Sigmoid colon (tissue), 7 donors: Measurements from ENCODE around the gene MAML3. TPM values are rescaled to one million over a fixed set of nuclear protein-coding genes. Genes with fewer than 3 reads are reported as not detected.
A peak's percentile ranks its signal among the peaks of the same experiment; 100 is the strongest.

ENCODE experiments used
- DNase-seq: peaks from one replicate; pipeline ENCODE4 v3.0.0-alpha.2; 2019
- H3K27ac ChIP-seq, 4 donors: fragments of 200-600 bp; sonication (generic); one replicate each; pipeline ENCODE4 v1.5.1; 2016 to 2019; ENCODE audit warnings: mild to moderate bottlenecking in 1 of 4
- H3K27me3 ChIP-seq, 3 donors: fragments of 200-600 bp; sonication (generic); one replicate each; pipeline ENCODE4 v1.5.1; 2019; ENCODE audit warnings: mild to moderate bottlenecking in 1 of 3
- H3K36me3 ChIP-seq, 4 donors: fragments of 200-600 bp; sonication (generic); one replicate each; pipeline ENCODE4 v1.5.1; 2016 to 2019
- H3K4me1 ChIP-seq, 4 donors: fragments of 200-600 bp; sonication (generic); one replicate each; pipeline ENCODE4 v1.5.1; 2017 to 2019
- H3K4me3 ChIP-seq, 4 donors: fragments of 200-600 bp; sonication (generic); one replicate each; pipeline ENCODE4 v1.5.1; 2017 to 2019; ENCODE audit warnings: mild to moderate bottlenecking in 2 of 4, moderate library complexity in 1 of 4
- H3K9me3 ChIP-seq, 4 donors: fragments of 200-600 bp in 3 of 4; sonication (generic) in 3 of 4; one replicate each; pipeline versions ENCODE4 v1.5.1 to v1.6.1; 2013 to 2019
- EP300 ChIP-seq, 4 donors: sonication (generic); formaldehyde crosslinking; IDR thresholded peaks; one replicate each; pipeline ENCODE4 v1.6.1; 2017; ENCODE audit warnings: antibody characterized with exemption in 4 of 4
- POLR2A ChIP-seq, 2 donors: fragments of 450-650 bp; IDR thresholded peaks; one replicate each; pipeline ENCODE4 v1.6.1; 2016; ENCODE audit warnings: antibody characterized with exemption in 2 of 2, mild to moderate bottlenecking in 2 of 2, moderate library complexity in 2 of 2
- POLR2AphosphoS5 ChIP-seq, 4 donors: sonication (generic); formaldehyde crosslinking; IDR thresholded peaks; one replicate each; pipeline ENCODE4 v1.6.1; 2017; ENCODE audit warnings: antibody characterized with exemption in 4 of 4
- WGBS, 2 donors: extraction: QIAGEN DNeasy Blood & Tissue Kit; methylation state at CpG; one replicate each; pipeline ENCODE4 v1.1.7; 2013; 5-methylcytosine and 5-hydroxymethylcytosine counted together
- intact Hi-C: fragments of 100-400 bp; cut with DNase I; formaldehyde crosslinking; loops from one replicate; pipeline ENCODE4 v1.15.1; 2023
- polyA plus RNA-seq, 3 donors: library from polyadenylated mRNA; stranded (reverse); fragments of 200-250 nt; gene quantifications; one replicate each; pipeline ENCODE4 v1.2.3, GENCODE V29; 2013
- total RNA-seq, 4 donors: library from RNA; depleted of rRNA; stranded (reverse); fragments of >200 nt; gene quantifications; one replicate each; pipeline ENCODE4 v1.1.0, GENCODE V29; 2016
- TF ChIP-seq, protein P1 (sequence below), 4 experiments: fragments of 450-650 bp in 3 of 4; fragments of 200-600 bp in 1 of 4; IDR thresholded peaks; one replicate each; pipeline ENCODE4 v1.5.1; 2016 to 2019; ENCODE audit warnings: antibody characterized with exemption in 4 of 4, mild to moderate bottlenecking in 3 of 4, moderate library complexity in 2 of 4
- donor health status: healthy with polysubstance abuse.
- donor health status: Bipolar disorder and iron deficiency.
- donor health status: healthy.

Gene MAML3
- 10 to 100 TPM in 1 of 4 donors, 1 to 10 TPM in 3; 5.0 to 16.3 (median 7.6) TPM for total RNA-seq
- 1 to 10 TPM; 3.5 to 5.4 (median 4.2) TPM for polyA plus RNA-seq

DNA sequence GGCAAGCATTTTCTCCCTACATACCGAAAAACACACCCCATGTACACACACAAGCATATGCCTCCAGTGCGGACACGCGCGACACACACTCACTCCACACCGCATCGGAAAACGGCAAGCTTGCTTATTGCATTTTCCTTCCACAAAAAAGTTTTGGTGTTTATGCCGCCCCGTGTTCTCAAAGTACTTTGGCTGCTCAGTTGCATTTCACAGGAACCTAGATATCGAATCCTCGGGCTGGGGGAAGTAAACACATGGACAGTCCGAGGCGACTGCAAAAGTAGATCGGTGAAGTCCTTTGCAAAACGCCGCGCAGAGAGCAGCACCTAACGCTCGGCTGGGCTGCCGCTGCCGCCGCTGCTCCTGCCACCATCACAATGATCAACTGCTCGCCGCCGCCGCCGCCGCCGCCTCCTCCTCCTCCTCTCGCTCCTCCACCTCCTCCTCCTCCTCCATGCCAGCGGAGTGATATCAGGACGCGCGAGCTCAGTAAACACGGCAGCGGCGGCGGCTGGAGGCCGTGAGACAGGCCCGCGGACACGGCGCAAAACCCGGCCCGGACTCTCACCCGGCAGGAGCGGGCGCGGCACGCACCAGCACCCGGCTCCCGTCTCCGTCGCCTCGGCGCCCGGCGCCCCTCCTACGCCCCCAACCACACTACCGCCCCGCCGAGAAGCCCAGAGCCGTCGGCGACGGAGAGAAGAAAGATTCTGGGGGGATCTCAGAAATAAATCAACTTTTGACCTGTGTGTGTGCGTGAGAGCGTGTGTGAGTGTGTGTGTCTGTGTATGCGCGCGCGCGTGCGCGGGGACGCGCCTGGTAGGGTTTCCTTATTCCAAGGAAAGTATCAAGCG is at the start of gene MAML3:
MAML3 (minus strand) TSS at position 467 of the 854 bp plus-strand sequence. CDS start 857 bp downstream, outside the sequence.
- peak within 1 kb of the TSS; percentile 71 to 86 (median 76) for H3K4me3 ChIP-seq
- DNase-seq = peak; percentile 98
- no peaks in the 10 kb centered on the region for H3K9me3 ChIP-seq
- intact Hi-C loops = loop anchor here (1.0 to 10.0 kb wide), 14 partner anchors 57 to 849 kb away; partner anchors contain the start of genes MGST2, NAA15, NDUFC1 and SETD7
- no peaks in the 10 kb centered on the region for H3K27me3 ChIP-seq
- WGBS, 2 donors = 0 to 1% methylated on average over 79 of the region's 79 CpGs
- H3K27ac ChIP-seq = peak within 1 kb of the TSS; percentile 96 to 99 (median 98)
- H3K4me1 ChIP-seq = peaks cover 0 to 36% (median 29%) of the 10 kb centered on the region in 4 donors
- peak; percentile 61 to 84 for TF ChIP-seq POLR2A (IDR thresholded peaks at IDR 0.05)
- TF ChIP-seq, protein P1, sequence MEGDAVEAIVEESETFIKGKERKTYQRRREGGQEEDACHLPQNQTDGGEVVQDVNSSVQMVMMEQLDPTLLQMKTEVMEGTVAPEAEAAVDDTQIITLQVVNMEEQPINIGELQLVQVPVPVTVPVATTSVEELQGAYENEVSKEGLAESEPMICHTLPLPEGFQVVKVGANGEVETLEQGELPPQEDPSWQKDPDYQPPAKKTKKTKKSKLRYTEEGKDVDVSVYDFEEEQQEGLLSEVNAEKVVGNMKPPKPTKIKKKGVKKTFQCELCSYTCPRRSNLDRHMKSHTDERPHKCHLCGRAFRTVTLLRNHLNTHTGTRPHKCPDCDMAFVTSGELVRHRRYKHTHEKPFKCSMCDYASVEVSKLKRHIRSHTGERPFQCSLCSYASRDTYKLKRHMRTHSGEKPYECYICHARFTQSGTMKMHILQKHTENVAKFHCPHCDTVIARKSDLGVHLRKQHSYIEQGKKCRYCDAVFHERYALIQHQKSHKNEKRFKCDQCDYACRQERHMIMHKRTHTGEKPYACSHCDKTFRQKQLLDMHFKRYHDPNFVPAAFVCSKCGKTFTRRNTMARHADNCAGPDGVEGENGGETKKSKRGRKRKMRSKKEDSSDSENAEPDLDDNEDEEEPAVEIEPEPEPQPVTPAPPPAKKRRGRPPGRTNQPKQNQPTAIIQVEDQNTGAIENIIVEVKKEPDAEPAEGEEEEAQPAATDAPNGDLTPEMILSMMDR (IDR thresholded peaks at IDR 0.05) = no peak
- peak; percentile 86 to 92 (median 90) for TF ChIP-seq POLR2AphosphoS5 (IDR thresholded peaks at IDR 0.05)
- TF ChIP-seq EP300 (IDR thresholded peaks at IDR 0.05) = no peak
- H3K36me3 ChIP-seq = no peaks in the 10 kb centered on the region

DNA sequence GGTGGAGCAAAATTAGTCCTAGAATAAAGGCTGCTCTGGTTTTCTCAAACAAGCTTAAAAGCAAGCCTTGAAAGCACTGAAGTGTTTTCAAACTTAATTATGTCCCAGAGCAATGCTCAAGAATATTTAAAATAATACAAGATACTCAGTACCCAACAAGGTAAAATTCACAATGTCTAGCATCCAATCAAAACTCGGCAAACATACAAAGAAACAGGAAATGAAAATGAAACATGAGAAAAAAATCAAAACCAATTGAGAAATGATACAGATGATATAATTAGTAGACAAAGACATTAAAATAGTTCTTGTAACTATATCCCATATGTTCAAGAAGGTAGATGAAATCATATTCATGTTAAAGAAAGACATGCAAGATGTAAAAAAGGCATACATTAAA is 45.0 kb upstream of the MAML3 start:
- no peak overlapping the region for H3K4me3 ChIP-seq
- 80 to 89% methylated on average over 1 of the region's 1 CpG for WGBS, 2 donors
- H3K36me3 ChIP-seq = no peaks in the 10 kb centered on the region
- no peaks in the 10 kb centered on the region for H3K4me1 ChIP-seq
- TF ChIP-seq, protein P1 (IDR thresholded peaks at IDR 0.05) = no peak
- no peak for TF ChIP-seq EP300 (IDR thresholded peaks at IDR 0.05)
- no peak for TF ChIP-seq POLR2AphosphoS5 (IDR thresholded peaks at IDR 0.05)
- TF ChIP-seq POLR2A (IDR thresholded peaks at IDR 0.05) = no peak
- H3K9me3 ChIP-seq = no peaks in the 10 kb centered on the region
- DNase-seq = no peak
- intact Hi-C loops = no loop called here
- no peaks in the 10 kb centered on the region for H3K27me3 ChIP-seq
- no peak overlapping the region for H3K27ac ChIP-seq

GRCh38 chr4:140195806-140196205 is 41.8 kb upstream of the MAML3 start:
- 90 to 91% methylated on average over 6 of the region's 6 CpGs for WGBS, 2 donors
- no peaks in the 10 kb centered on the region for H3K9me3 ChIP-seq
- no peaks in the 10 kb centered on the region for H3K27me3 ChIP-seq
- intact Hi-C loops = no loop called here
- TF ChIP-seq POLR2A (IDR thresholded peaks at IDR 0.05) = no peak
- TF ChIP-seq, protein P1 (IDR thresholded peaks at IDR 0.05) = no peak
- TF ChIP-seq POLR2AphosphoS5 (IDR thresholded peaks at IDR 0.05) = no peak
- TF ChIP-seq EP300 (IDR thresholded peaks at IDR 0.05) = no peak
- H3K27ac ChIP-seq = no peak overlapping the region
- no peak overlapping the region for H3K4me3 ChIP-seq
- no peak for DNase-seq
- H3K4me1 ChIP-seq = no peaks in the 10 kb centered on the region
- H3K36me3 ChIP-seq = no peaks in the 10 kb centered on the region

DNA sequence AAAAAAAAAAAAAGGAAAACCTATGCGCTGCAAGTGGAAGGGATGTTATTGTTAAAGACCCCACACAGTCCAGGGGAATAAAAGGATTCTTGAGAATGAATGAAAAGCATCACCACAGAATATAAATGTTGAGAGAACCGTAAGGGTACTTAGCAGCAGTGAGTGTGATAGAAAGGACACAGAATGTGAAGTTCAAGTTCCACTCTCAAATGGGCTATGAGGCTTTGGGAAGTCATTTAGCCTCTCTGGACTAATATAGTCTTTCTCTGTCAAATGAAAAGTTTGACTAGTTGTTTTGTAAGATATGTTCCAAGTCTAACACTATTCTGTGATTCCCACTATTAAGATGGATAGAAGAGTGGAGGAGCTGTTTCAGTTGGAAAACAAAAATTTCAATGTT is 35.8 kb upstream of the MAML3 start:
- peaks cover 0 to 34% (median 28%) of the 10 kb centered on the region in 4 donors for H3K4me1 ChIP-seq
- 81 to 95% methylated on average over 2 of the region's 2 CpGs for WGBS, 2 donors
- no peaks in the 10 kb centered on the region for H3K27me3 ChIP-seq
- DNase-seq = no peak
- no peaks in the 10 kb centered on the region for H3K9me3 ChIP-seq
- no peaks in the 10 kb centered on the region for H3K36me3 ChIP-seq
- H3K27ac ChIP-seq = no peak overlapping the region
- TF ChIP-seq, protein P1 (IDR thresholded peaks at IDR 0.05) = no peak
- TF ChIP-seq POLR2A (IDR thresholded peaks at IDR 0.05) = no peak
- TF ChIP-seq EP300 (IDR thresholded peaks at IDR 0.05) = no peak
- no peak for TF ChIP-seq POLR2AphosphoS5 (IDR thresholded peaks at IDR 0.05)
- H3K4me3 ChIP-seq = no peak overlapping the region
- intact Hi-C loops = loop anchor here (5.0 kb wide), 1 partner anchor 42 kb away; no protein-coding TSS in a partner anchor
